Measurements from ENCODE around the gene ABCA13. TPM values are rescaled to one million over a fixed set of nuclear protein-coding genes. Genes with fewer than 3 reads are reported as not detected.

The ABCA13 gene
- total and polyA plus RNA-seq, 2 experiments from 2014 or later, result 0.21 to 0.50 TPM

DNA sequence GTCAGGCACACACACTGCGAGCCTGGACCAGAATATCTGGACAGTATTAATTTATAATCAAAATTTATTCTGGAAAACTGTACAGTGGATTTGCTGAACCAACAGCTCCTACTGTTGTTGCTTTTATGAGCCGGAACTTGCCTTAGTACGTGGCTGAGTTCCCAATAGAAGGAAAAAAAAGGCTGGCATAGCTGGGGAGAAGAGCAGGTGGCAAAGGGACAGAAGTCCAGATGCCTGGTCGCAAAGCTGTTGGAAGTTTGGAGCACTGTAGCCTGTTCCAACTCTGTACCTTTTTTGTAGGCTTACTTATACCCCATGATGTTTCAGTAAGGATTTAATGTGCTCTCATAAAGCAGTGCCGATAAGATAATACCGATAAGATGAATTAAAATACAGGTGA is 333.8 kb downstream of the ABCA13 start:
- Histone ChIP-seq H3K27me3 (no peaks in the 10 kb centered on the region), H3K27ac (no peak overlapping the region), H3K4me1 (ENCODE audit: low read depth) (no peaks in the 10 kb centered on the region), H3K9me3 (ENCODE audit: low read depth) (no peaks in the 10 kb centered on the region), H3K36me3 (no peaks in the 10 kb centered on the region), H3K4me3 (no peak overlapping the region)
- no peak for DNase-seq (ENCODE audit: low read depth in 1 of 2, low spot score in 1 of 2)
- TF ChIP-seq, protein P1, sequence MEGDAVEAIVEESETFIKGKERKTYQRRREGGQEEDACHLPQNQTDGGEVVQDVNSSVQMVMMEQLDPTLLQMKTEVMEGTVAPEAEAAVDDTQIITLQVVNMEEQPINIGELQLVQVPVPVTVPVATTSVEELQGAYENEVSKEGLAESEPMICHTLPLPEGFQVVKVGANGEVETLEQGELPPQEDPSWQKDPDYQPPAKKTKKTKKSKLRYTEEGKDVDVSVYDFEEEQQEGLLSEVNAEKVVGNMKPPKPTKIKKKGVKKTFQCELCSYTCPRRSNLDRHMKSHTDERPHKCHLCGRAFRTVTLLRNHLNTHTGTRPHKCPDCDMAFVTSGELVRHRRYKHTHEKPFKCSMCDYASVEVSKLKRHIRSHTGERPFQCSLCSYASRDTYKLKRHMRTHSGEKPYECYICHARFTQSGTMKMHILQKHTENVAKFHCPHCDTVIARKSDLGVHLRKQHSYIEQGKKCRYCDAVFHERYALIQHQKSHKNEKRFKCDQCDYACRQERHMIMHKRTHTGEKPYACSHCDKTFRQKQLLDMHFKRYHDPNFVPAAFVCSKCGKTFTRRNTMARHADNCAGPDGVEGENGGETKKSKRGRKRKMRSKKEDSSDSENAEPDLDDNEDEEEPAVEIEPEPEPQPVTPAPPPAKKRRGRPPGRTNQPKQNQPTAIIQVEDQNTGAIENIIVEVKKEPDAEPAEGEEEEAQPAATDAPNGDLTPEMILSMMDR (IDR thresholded peaks at IDR 0.05; ENCODE audit: low read depth, low read length), result no peak

DNA sequence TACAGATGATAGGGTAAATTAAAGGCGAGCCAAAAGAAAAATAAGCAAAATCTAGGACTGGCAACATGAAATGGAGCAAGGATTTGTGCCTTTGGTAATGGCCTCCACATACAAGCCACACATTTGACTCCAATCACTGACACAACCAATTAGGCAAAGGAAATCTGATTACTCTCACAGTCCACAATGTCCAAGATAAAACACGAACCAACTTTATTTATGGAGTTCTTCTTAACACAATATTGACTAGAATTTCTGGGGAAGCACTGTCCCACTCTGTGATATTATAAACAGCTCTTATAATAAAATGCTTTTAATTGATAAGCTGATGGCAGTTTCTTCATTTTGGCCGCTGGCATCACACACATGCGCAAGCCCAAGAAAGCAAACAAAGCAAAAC is 334.2 kb downstream of the ABCA13 start:
- H3K27me3 ChIP-seq, result no peaks in the 10 kb centered on the region
- no peak for DNase-seq (ENCODE audit: low read depth in 1 of 2, low spot score in 1 of 2)
- no peak overlapping the region for H3K27ac ChIP-seq
- TF ChIP-seq, protein P1 (IDR thresholded peaks at IDR 0.05; ENCODE audit: low read depth, low read length), result no peak
- H3K4me3 ChIP-seq, result no peak overlapping the region
- no peaks in the 10 kb centered on the region for H3K4me1 ChIP-seq (ENCODE audit: low read depth)
- no peaks in the 10 kb centered on the region for H3K9me3 ChIP-seq (ENCODE audit: low read depth)
- H3K36me3 ChIP-seq, result no peaks in the 10 kb centered on the region

DNA sequence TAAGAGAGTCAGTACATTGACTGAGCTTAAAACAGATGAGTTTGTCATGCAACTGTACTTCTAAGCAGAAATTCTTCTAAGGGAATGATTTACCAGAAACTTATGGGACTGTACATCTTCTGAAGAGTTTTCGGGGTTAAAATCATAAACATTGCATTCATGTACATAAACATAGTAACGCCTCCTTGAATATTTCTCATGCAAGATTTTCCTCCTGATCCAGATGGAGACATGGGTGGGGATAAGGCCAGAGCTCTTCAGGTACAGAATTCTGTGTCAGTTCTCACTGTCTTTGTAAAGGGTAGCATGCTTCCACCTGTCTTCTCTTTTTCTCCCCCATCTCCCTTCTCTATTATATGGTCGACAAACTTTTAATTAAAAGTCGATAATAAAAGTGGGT is 335.3 kb downstream of the ABCA13 start:
- H3K27me3 ChIP-seq, result no peaks in the 10 kb centered on the region
- TF ChIP-seq, protein P1 (IDR thresholded peaks at IDR 0.05; ENCODE audit: low read depth, low read length), result no peak

DNA sequence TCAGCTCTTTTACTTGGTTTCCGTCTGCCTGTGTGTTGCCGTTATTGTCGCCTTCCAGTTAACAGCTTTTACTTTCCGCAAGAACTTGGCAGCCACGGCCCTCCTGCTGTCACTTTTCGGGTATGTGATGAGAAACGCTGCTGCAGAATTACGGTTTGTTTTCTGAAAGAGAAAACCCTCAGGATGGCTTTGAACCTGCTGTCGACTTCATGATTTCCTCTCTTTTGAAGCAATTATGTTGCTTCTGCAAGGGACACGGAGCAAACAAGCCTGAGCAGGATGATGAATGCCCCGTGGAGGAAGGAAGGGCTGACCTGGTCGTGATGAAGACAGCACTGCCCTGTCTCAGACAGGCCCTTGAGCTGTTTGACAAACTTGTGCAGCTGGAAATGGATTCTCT is 339.8 kb downstream of the ABCA13 start:
- Histone ChIP-seq H3K27me3 (no peaks in the 10 kb centered on the region), H3K4me3 (no peak overlapping the region), H3K4me1 (ENCODE audit: low read depth) (peaks cover 21% of the 10 kb centered on the region), H3K36me3 (no peaks in the 10 kb centered on the region), H3K27ac (no peak overlapping the region), H3K9me3 (ENCODE audit: low read depth) (no peaks in the 10 kb centered on the region)
- DNase-seq (ENCODE audit: low read depth in 1 of 2, low spot score in 1 of 2), result no peak
- TF ChIP-seq, protein P1 (IDR thresholded peaks at IDR 0.05; ENCODE audit: low read depth, low read length), result no peak

More for the DNA sequence above, 335.3 kb downstream of the ABCA13 start:
- H3K4me1 ChIP-seq (ENCODE audit: low read depth), result peaks cover 2% of the 10 kb centered on the region
- H3K27ac ChIP-seq, result no peak overlapping the region
- H3K4me3 ChIP-seq, result no peak overlapping the region
- H3K36me3 ChIP-seq, result no peaks in the 10 kb centered on the region
- no peaks in the 10 kb centered on the region for H3K9me3 ChIP-seq (ENCODE audit: low read depth)
- no peak for DNase-seq (ENCODE audit: low read depth in 1 of 2, low spot score in 1 of 2)

DNA sequence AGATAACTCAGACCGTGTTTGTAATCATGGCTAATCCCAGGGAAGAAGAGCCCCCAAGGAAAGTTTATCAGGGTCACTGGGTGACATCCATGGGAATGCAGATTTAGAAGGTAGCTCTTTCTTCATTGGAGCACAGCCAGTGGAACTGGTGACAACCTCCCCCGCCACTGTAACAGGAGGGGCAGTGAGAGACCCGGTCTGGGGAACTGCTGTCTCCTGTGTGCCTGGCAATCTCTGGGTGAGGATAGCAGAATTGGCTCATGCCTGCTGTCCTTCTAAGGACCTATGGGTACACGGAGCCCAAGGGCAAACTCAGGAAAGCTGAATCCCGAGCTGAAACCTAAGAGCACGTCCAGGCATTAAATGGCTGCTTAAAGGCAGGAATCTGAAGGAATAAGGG is 341.6 kb downstream of the ABCA13 start:
- no peak overlapping the region for H3K4me3 ChIP-seq
- no peaks in the 10 kb centered on the region for H3K27me3 ChIP-seq
- H3K27ac ChIP-seq, result no peak overlapping the region
- H3K36me3 ChIP-seq, result no peaks in the 10 kb centered on the region
- peaks cover 21% of the 10 kb centered on the region for H3K4me1 ChIP-seq (ENCODE audit: low read depth)
- H3K9me3 ChIP-seq (ENCODE audit: low read depth), result no peaks in the 10 kb centered on the region
- DNase-seq (ENCODE audit: low read depth in 1 of 2, low spot score in 1 of 2), result peak in 1 of 2 donors; percentile 17
- TF ChIP-seq, protein P1 (IDR thresholded peaks at IDR 0.05; ENCODE audit: low read depth, low read length), result no peak

DNA sequence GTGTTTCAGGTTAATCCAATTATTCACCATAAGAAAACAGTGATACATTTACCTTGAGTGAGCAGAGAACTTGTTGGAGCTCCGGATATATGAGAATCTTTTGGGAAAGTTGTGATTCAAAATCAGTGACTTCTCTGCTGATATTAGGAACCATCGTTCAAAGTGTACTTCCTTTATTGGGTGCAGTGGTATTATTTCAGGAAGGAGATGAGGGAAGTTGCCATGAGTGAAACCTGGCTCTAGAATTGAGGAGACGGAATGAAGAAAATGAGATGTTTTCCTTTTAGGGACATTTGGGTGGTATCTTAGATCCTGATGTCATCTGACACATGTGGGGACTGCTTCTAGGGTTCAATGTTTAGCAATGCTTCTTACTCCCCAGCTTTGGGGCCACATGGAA is 343.9 kb downstream of the ABCA13 start:
- no peaks in the 10 kb centered on the region for H3K9me3 ChIP-seq (ENCODE audit: low read depth)
- peaks cover 21% of the 10 kb centered on the region for H3K4me1 ChIP-seq (ENCODE audit: low read depth)
- H3K27me3 ChIP-seq, result no peaks in the 10 kb centered on the region
- H3K27ac ChIP-seq, result no peak overlapping the region
- H3K4me3 ChIP-seq, result no peak overlapping the region
- DNase-seq (ENCODE audit: low read depth in 1 of 2, low spot score in 1 of 2), result no peak
- no peaks in the 10 kb centered on the region for H3K36me3 ChIP-seq
- TF ChIP-seq, protein P1 (IDR thresholded peaks at IDR 0.05; ENCODE audit: low read depth, low read length), result no peak

Data from cardiac muscle cell (in vitro differentiated cells and primary cell).